Neural progenitor cell (in vitro differentiated cells): ENCODE results near the gene PCSK1. TPM values are rescaled to one million over a fixed set of nuclear protein-coding genes. Genes with fewer than 3 reads are reported as not detected.

ENCODE experiments used
- DNase-seq: peaks from one replicate; pipeline ENCODE4 v3.0.0-alpha.2; 2016; ENCODE audit warnings: low spot score
- H2AFZ ChIP-seq: fragments of 200-600 bp; sonication (generic); replicated peaks from 2 replicates; pipeline ENCODE4 v1.6.1; 2016; ENCODE audit warnings: antibody characterized with exemption
- H3F3A ChIP-seq: fragments of 200-600 bp; sonication (generic); 2 replicates; pipeline ENCODE4 v1.6.1; 2016; ENCODE audit warnings: antibody characterized with exemption, low read depth
- H3K27ac ChIP-seq: fragments of 200-600 bp; sonication (generic); 2 replicates; pipeline ENCODE4 v1.5.1; 2016; ENCODE audit warnings: mild to moderate bottlenecking
- H3K27me3 ChIP-seq: fragments of 200-600 bp; sonication (generic); 2 replicates; pipeline ENCODE4 v1.6.1; 2016; ENCODE audit warnings: mild to moderate bottlenecking, moderate library complexity
- H3K36me3 ChIP-seq: fragments of 200-600 bp; sonication (generic); 2 replicates; pipeline ENCODE4 v1.5.1; 2016
- H3K4me1 ChIP-seq: fragments of 200-600 bp; sonication (generic); 2 replicates; pipeline ENCODE4 v1.6.1; 2016; ENCODE audit warnings: mixed run types
- H3K4me2 ChIP-seq: fragments of 200-600 bp; sonication (generic); 2 replicates; pipeline ENCODE4 v1.6.1; 2016
- H3K4me3 ChIP-seq: fragments of 200-600 bp; sonication (generic); 2 replicates; pipeline ENCODE4 v1.5.1; 2016
- H3K79me2 ChIP-seq: fragments of 200-600 bp; sonication (generic); 2 replicates; pipeline ENCODE4 v1.6.1; 2016; ENCODE audit warnings: low read depth
- H3K9ac ChIP-seq: fragments of 200-600 bp; sonication (generic); 2 replicates; pipeline ENCODE4 v1.6.1; 2016
- H3K9me3 ChIP-seq: fragments of 200-600 bp; sonication (generic); 2 replicates; pipeline ENCODE4 v1.5.1; 2016; ENCODE audit warnings: low read depth
- H4K20me1 ChIP-seq: fragments of 200-600 bp; sonication (generic); 2 replicates; pipeline ENCODE4 v1.6.1; 2016; ENCODE audit warnings: low read depth
- H3K27ac Mint-ChIP-seq: 3 replicates; pipeline ENCODE4 v1.8.0; 2021; ENCODE audit warnings: mixed read lengths
- H3K27me3 Mint-ChIP-seq: 2 replicates; pipeline ENCODE4 v1.8.0; 2022; ENCODE audit warnings: low read depth, mild to moderate bottlenecking, inconsistent platforms, moderate library complexity, mixed read lengths; ENCODE audit not compliant: insufficient read depth
- H3K36me3 Mint-ChIP-seq: 3 replicates; pipeline ENCODE4 v1.8.0; 2021; ENCODE audit warnings: mixed read lengths
- H3K4me1 Mint-ChIP-seq: 3 replicates; pipeline ENCODE4 v1.8.0; 2021; ENCODE audit warnings: mixed read lengths
- H3K4me3 Mint-ChIP-seq: 3 replicates; pipeline ENCODE4 v1.8.0; 2021; ENCODE audit warnings: mild to moderate bottlenecking, moderate library complexity, mixed read lengths
- H3K9me3 Mint-ChIP-seq: 3 replicates; pipeline ENCODE4 v1.8.0; 2020; ENCODE audit warnings: mixed read lengths
- CTCF ChIP-seq: fragments of 200-600 bp; sonication (generic); IDR thresholded peaks from 2 replicates; pipeline ENCODE4 v1.5.1; 2017; ENCODE audit warnings: antibody characterized with exemption, mild to moderate bottlenecking
- EZH2 ChIP-seq: fragments of 200-600 bp; sonication (generic); IDR thresholded peaks from 2 replicates; pipeline ENCODE4 v1.6.1; 2017; ENCODE audit warnings: antibody characterized with exemption, mild to moderate bottlenecking, moderate library complexity
- EZH2phosphoT487 ChIP-seq: fragments of 200-600 bp; sonication (generic); IDR thresholded peaks from 2 replicates; pipeline ENCODE4 v1.6.1; 2017; ENCODE audit warnings: antibody characterized with exemption
- total RNA-seq: library from RNA; depleted of rRNA; stranded (reverse); fragments of >200 nt; gene quantifications from 2 replicates; pipeline ENCODE4 v1.2.3, GENCODE V29; 2015; ENCODE audit warnings: low replicate concordance

Gene PCSK1
- total RNA-seq, 1 donor from 2014 or later: 3.9 TPM

GRCh38 chr5:96415897-96416296, 17.2 kb downstream of the PCSK1 start:
- Mint-ChIP-seq H3K27ac (no peak overlapping the region), H3K4me1 (peaks cover 15% of the 10 kb centered on the region), H3K4me3 (no peak overlapping the region), H3K36me3 (no peaks in the 10 kb centered on the region), H3K27me3 (peaks cover 3% of the 10 kb centered on the region), H3K9me3 (no peaks in the 10 kb centered on the region)
- no peak overlapping the region for H3K4me2 ChIP-seq
- no peaks in the 10 kb centered on the region for H3K9me3 ChIP-seq
- TF ChIP-seq CTCF: no peak
- TF ChIP-seq EZH2phosphoT487: no peak
- no peak for TF ChIP-seq EZH2
- no peak overlapping the region for H3K9ac ChIP-seq
- no peaks in the 10 kb centered on the region for H3K4me1 ChIP-seq
- no peaks in the 10 kb centered on the region for H3F3A ChIP-seq
- H3K4me3 ChIP-seq: no peak overlapping the region
- H3K79me2 ChIP-seq: no peaks in the 10 kb centered on the region
- H4K20me1 ChIP-seq: no peaks in the 10 kb centered on the region
- no peaks in the 10 kb centered on the region for H3K36me3 ChIP-seq
- no peak overlapping the region for H3K27ac ChIP-seq
- no peaks in the 10 kb centered on the region for H3K27me3 ChIP-seq
- no peak overlapping the region for H2AFZ ChIP-seq
- DNase-seq: no peak

GRCh38 chr5:96412868-96413449, 20.1 kb downstream of the PCSK1 start:
- no peak overlapping the region for H3K4me3 ChIP-seq
- H3K27ac ChIP-seq: no peak overlapping the region
- H3K79me2 ChIP-seq: no peaks in the 10 kb centered on the region
- no peaks in the 10 kb centered on the region for H3F3A ChIP-seq
- H3K36me3 ChIP-seq: no peaks in the 10 kb centered on the region
- H3K4me1 ChIP-seq: no peaks in the 10 kb centered on the region
- H2AFZ ChIP-seq: no peak overlapping the region
- Mint-ChIP-seq H3K27me3 (peaks cover 3% of the 10 kb centered on the region), H3K27ac (no peak overlapping the region), H3K4me1 (peaks cover 24% of the 10 kb centered on the region), H3K36me3 (no peaks in the 10 kb centered on the region), H3K9me3 (no peaks in the 10 kb centered on the region), H3K4me3 (no peak overlapping the region)
- no peaks in the 10 kb centered on the region for H3K27me3 ChIP-seq
- no peaks in the 10 kb centered on the region for H4K20me1 ChIP-seq
- no peak for DNase-seq
- no peak overlapping the region for H3K9ac ChIP-seq
- H3K4me2 ChIP-seq: no peak overlapping the region
- H3K9me3 ChIP-seq: no peaks in the 10 kb centered on the region
- TF ChIP-seq EZH2phosphoT487: no peak
- no peak for TF ChIP-seq CTCF
- TF ChIP-seq EZH2: no peak

GRCh38 chr5:96410013-96410412, 23.0 kb downstream of the PCSK1 start:
- no peaks in the 10 kb centered on the region for H3K9me3 ChIP-seq
- no peaks in the 10 kb centered on the region for H4K20me1 ChIP-seq
- no peak overlapping the region for H3K27ac ChIP-seq
- no peak overlapping the region for H3K4me3 ChIP-seq
- H3K4me1 Mint-ChIP-seq: peaks cover 24% of the 10 kb centered on the region
- H3K36me3 Mint-ChIP-seq: no peaks in the 10 kb centered on the region
- no peaks in the 10 kb centered on the region for H3F3A ChIP-seq
- no peak overlapping the region for H3K4me3 Mint-ChIP-seq
- H3K4me1 ChIP-seq: no peaks in the 10 kb centered on the region
- no peak overlapping the region for H3K9ac ChIP-seq
- no peak for DNase-seq
- H3K4me2 ChIP-seq: no peak overlapping the region
- H3K9me3 Mint-ChIP-seq: no peaks in the 10 kb centered on the region
- H3K27ac Mint-ChIP-seq: no peak overlapping the region
- peaks cover 3% of the 10 kb centered on the region for H3K27me3 Mint-ChIP-seq
- no peaks in the 10 kb centered on the region for H3K36me3 ChIP-seq
- no peaks in the 10 kb centered on the region for H3K27me3 ChIP-seq
- no peak for TF ChIP-seq CTCF
- TF ChIP-seq EZH2phosphoT487: no peak
- no peak for TF ChIP-seq EZH2
- H2AFZ ChIP-seq: no peak overlapping the region
- H3K79me2 ChIP-seq: no peaks in the 10 kb centered on the region
